Panc1 (cell line): ENCODE measurements around the gene KYNU.

Source experiments
- CTCF ChIP-seq: fragments of 450-650 bp; IDR thresholded peaks from 2 replicates; pipeline ENCODE4 v1.5.1; 2017; ENCODE audit warnings: mild to moderate bottlenecking
- POLR2AphosphoS5 ChIP-seq: IDR thresholded peaks from 2 replicates; pipeline ENCODE4 v1.6.1; 2012; ENCODE audit warnings: mild to moderate bottlenecking, low read depth, low read length, moderate library complexity
- SIN3A ChIP-seq: IDR thresholded peaks from 2 replicates; pipeline ENCODE4 v1.6.1; 2012; ENCODE audit warnings: low read depth, mild to moderate bottlenecking, low read length, moderate library complexity, borderline replicate concordance; ENCODE audit not compliant: insufficient read depth

GRCh38 chr2:142868229-142868762, 9.2 kb upstream of the KYNU start:
- TF ChIP-seq SIN3A: no peak
- TF ChIP-seq CTCF: no peak
- TF ChIP-seq POLR2AphosphoS5: no peak
